PC-3 (cell line): ENCODE results near the gene POLD1. TPM values are rescaled to one million over a fixed set of nuclear protein-coding genes. Genes with fewer than 3 reads are reported as not detected.

Experiments used
- ATAC-seq: fragments of 200-7000 bp; cut with Tn5 transposase; 2 replicates; pipeline ENCODE4 v1.9.1; 2020; ENCODE audit warnings: mild to moderate bottlenecking, moderate library complexity
- BruUV-seq: library from RNA; stranded (reverse); fragments of 400-500 nt; replicated peaks from 2 replicates; lab custom pipeline; 2021; lab: Mats Ljungman, UMichigan
- CTCF ChIA-PET: fragments of 300-600 bp; sonication (Branson Sonifier 250); formaldehyde crosslinking; loops from one replicate; lab custom pipeline; 2022; ENCODE audit warnings: antibody characterized with exemption; lab: Charles Lee
- POLR2A ChIA-PET: fragments of 300-600 bp; sonication (Branson Sonifier 250); formaldehyde crosslinking; loops from one replicate; lab custom pipeline; 2022; ENCODE audit warnings: antibody characterized with exemption; ENCODE audit not compliant: unreplicated experiment; lab: Charles Lee
- DNase-seq: peaks from one replicate; pipeline ENCODE4 v3.0.0-alpha.2; 2015
- H2AFZ ChIP-seq: fragments of 300-600 bp; sonication (generic); 2 replicates; pipeline ENCODE4 v1.6.0; 2016; ENCODE audit warnings: antibody characterized with exemption, low read length
- H3F3A ChIP-seq: fragments of 300-600 bp; sonication (generic); one replicate; pipeline ENCODE4 v1.6.0; 2017; ENCODE audit warnings: antibody characterized with exemption, low read length, control low read depth, mild to moderate bottlenecking; ENCODE audit not compliant: unreplicated experiment
- H3K27ac ChIP-seq: fragments of 300-600 bp; sonication (generic); 2 replicates; pipeline ENCODE4 v1.5.1; 2016; ENCODE audit warnings: mild to moderate bottlenecking, low read length
- H3K27me3 ChIP-seq: fragments of 300-600 bp; sonication (generic); 2 replicates; pipeline ENCODE4 v1.6.1; 2016; ENCODE audit warnings: low read length, mixed read lengths
- H3K36me3 ChIP-seq: fragments of 300-600 bp; sonication (generic); 2 replicates; pipeline ENCODE4 v1.6.1; 2016; ENCODE audit warnings: low read depth, mixed run types, low read length, mixed read lengths
- H3K4me1 ChIP-seq: fragments of 300-600 bp; sonication (generic); 2 replicates; pipeline ENCODE4 v1.5.1; 2016; ENCODE audit warnings: low read length; ENCODE audit not compliant: insufficient read depth
- H3K4me2 ChIP-seq: fragments of 300-600 bp; sonication (generic); 2 replicates; pipeline ENCODE4 v1.6.0; 2016; ENCODE audit warnings: low read length
- H3K4me3 ChIP-seq: fragments of 300-600 bp; sonication (generic); 2 replicates; pipeline ENCODE4 v1.5.1; 2016; ENCODE audit warnings: mild to moderate bottlenecking, low read length, mixed read lengths
- H3K79me2 ChIP-seq: fragments of 300-600 bp; sonication (generic); 2 replicates; pipeline ENCODE4 v1.6.1; 2017; ENCODE audit warnings: low read length, mixed read lengths
- H3K9ac ChIP-seq: fragments of 300-600 bp; sonication (generic); 2 replicates; pipeline ENCODE4 v1.6.0; 2016; ENCODE audit warnings: mild to moderate bottlenecking, low read length
- H3K9me2 ChIP-seq: fragments of 300-600 bp; sonication (generic); replicated peaks from 2 replicates; pipeline ENCODE4 v1.6.1; 2016; ENCODE audit warnings: mixed run types, low read length, mixed read lengths
- H3K9me3 ChIP-seq: fragments of 300-600 bp; sonication (generic); 2 replicates; pipeline ENCODE4 v1.6.1; 2016; ENCODE audit warnings: low read length, mixed read lengths
- H4K20me1 ChIP-seq: fragments of 300-600 bp; sonication (generic); 2 replicates; pipeline ENCODE4 v1.6.1; 2016; ENCODE audit warnings: low read length, mixed read lengths
- EZH2 ChIP-seq: fragments of 300-600 bp; sonication (generic); IDR thresholded peaks from one replicate; pipeline ENCODE4 v1.6.1; 2017; ENCODE audit warnings: antibody characterized with exemption, mild to moderate bottlenecking, low read length; ENCODE audit not compliant: unreplicated experiment
- EZH2phosphoT487 ChIP-seq: fragments of 300-600 bp; sonication (generic); IDR thresholded peaks from 2 replicates; pipeline ENCODE4 v1.6.1; 2018; ENCODE audit warnings: mild to moderate bottlenecking, antibody characterized with exemption, low read length, borderline replicate concordance
- intact Hi-C: fragments of 100-400 bp; cut with micrococcal nuclease; formaldehyde crosslinking; loops from 2 replicates; pipeline ENCODE4 v1.9.0; 2023
- total RNA-seq: library from RNA; depleted of rRNA; stranded (reverse); fragments of >200 nt; gene quantifications from 2 replicates; pipeline ENCODE4 v1.2.3, GENCODE V29; 2014
- TF ChIP-seq, protein P1 (sequence below): fragments of 300-600 bp; sonication (generic); conservative IDR thresholded peaks from 2 replicates; pipeline ENCODE4 v1.5.1; 2017; ENCODE audit warnings: antibody characterized with exemption, low read depth, mild to moderate bottlenecking, low read length

The POLD1 gene
- total RNA-seq, 1 experiment from 2014 or later: 165 TPM

DNA sequence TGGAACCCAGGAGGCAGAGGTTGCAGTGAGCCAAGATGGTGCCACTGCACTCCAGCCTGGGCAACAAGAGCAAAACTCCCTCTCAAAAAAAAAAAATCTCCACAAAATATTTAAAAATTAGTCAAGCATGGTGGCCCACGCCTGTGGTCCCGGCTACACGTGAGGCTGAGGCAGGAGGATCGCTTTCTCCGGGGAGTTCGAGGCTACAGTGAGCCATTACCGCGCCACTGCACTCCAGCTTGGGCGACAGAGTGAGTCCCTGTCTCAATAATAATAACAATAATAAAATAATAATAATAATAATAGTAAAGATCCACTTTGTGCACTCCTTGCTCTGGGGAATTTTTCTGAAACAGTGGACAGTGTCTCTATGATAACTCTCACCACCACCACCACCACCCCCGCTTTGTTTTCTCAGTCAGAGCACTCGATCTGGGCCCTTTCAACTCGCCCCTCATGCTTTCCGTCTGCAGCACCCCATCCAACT is 27.4 kb upstream of the POLD1 start:
- Histone ChIP-seq H3K9ac (no peak overlapping the region), H4K20me1 (no peaks in the 10 kb centered on the region), H3K9me3 (no peaks in the 10 kb centered on the region), H3K9me2 (no peaks in the 10 kb centered on the region), H3K4me3 (peak overlapping the region; percentile 60; the same call in 1 of the 2 replicates), H2AFZ (peak overlapping the region; percentile 79), H3K4me2 (peak overlapping the region; percentile 79), H3F3A (no peaks in the 10 kb centered on the region), H3K79me2 (no peaks in the 10 kb centered on the region), H3K27me3 (no peaks in the 10 kb centered on the region), H3K36me3 (no peaks in the 10 kb centered on the region), H3K27ac (no peak overlapping the region), H3K4me1 (no peaks in the 10 kb centered on the region; the same call in 1 of the 2 replicates)
- ATAC-seq (no peak), DNase-seq (no peak)
- ChIA-PET CTCF (interaction anchor here (0.6 to 1.4 kb wide), 4 partner anchors 28 to 664 kb away, joined by 4 to 8 read pairs (median 4); partner anchors contain the start of gene KCNC3), POLR2A (no interaction called here)
- intact Hi-C loops: loop anchor here (1.0 kb wide), 3 partner anchors 104 to 427 kb away; no protein-coding TSS in a partner anchor
- no TSS peak for BruUV-seq
- TF ChIP-seq EZH2phosphoT487 (no peak), EZH2 (no peak)
- TF ChIP-seq, protein P1, sequence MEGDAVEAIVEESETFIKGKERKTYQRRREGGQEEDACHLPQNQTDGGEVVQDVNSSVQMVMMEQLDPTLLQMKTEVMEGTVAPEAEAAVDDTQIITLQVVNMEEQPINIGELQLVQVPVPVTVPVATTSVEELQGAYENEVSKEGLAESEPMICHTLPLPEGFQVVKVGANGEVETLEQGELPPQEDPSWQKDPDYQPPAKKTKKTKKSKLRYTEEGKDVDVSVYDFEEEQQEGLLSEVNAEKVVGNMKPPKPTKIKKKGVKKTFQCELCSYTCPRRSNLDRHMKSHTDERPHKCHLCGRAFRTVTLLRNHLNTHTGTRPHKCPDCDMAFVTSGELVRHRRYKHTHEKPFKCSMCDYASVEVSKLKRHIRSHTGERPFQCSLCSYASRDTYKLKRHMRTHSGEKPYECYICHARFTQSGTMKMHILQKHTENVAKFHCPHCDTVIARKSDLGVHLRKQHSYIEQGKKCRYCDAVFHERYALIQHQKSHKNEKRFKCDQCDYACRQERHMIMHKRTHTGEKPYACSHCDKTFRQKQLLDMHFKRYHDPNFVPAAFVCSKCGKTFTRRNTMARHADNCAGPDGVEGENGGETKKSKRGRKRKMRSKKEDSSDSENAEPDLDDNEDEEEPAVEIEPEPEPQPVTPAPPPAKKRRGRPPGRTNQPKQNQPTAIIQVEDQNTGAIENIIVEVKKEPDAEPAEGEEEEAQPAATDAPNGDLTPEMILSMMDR: no peak

DNA sequence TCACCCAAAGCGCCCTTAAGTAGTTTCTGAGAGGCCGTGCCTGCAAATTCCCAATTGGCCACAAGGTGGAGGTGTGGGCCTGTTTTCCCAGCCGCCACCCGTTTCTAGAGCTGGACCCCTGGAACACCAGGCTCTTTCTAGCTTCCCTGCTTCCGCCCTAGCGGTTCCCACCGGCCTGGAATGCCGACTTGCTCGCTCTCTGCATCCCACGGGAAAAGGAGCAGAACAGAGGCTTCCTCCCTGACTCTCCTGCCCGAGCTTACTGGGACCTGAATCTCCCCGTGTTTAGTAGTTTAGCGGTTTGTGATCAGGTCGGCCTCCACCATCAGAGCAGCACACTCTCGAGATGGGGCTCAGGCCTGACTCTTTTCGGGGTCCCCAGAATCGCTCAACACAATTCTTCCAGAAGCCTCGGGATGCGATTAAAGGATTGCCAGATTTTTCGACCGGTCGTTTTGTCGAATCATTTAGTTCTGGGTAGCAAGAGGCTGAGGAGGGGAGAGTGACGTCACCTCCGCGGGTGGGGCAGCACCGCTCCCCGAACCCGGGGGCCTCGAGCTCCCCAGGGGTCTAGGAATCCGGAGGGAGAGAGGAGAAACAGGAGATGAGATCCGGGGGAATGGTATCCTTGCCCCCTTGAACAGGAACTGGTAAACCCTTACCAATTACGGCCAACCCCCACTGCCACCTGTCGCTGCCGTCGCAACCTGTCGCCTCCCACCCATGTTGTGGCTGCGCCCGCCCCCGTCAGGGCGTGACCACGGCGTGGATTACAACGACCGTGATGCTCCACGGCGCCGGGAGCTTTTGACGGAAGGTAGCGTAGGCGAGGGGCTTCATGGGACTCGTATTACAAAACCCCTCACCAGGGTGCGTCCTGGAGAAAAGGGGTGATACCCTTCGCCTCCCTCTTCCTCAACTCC is 26.7 kb upstream of the POLD1 start:
- Histone ChIP-seq H3F3A (no peaks in the 10 kb centered on the region), H3K27me3 (no peaks in the 10 kb centered on the region), H3K9ac (no peak overlapping the region), H3K79me2 (no peaks in the 10 kb centered on the region), H3K36me3 (no peaks in the 10 kb centered on the region), H2AFZ (peak overlapping the region; percentile 79), H3K9me2 (no peaks in the 10 kb centered on the region), H4K20me1 (no peaks in the 10 kb centered on the region), H3K4me1 (no peaks in the 10 kb centered on the region; the same call in 1 of the 2 replicates), H3K4me3 (peak overlapping the region; percentile 60), H3K9me3 (no peaks in the 10 kb centered on the region), H3K4me2 (peak overlapping the region; percentile 79), H3K27ac (no peak overlapping the region)
- intact Hi-C loops: loop anchor here (1.0 kb wide), 3 partner anchors 104 to 426 kb away; no protein-coding TSS in a partner anchor
- POLR2A ChIA-PET: no interaction called here
- CTCF ChIA-PET: interaction anchor here (0.6 to 1.4 kb wide), 8 partner anchors 10 to 663 kb away, joined by 3 to 8 read pairs (median 4); partner anchors contain the start of gene KCNC3
- TF ChIP-seq, protein P1: peak; percentile 89
- no peak for TF ChIP-seq EZH2
- no peak for TF ChIP-seq EZH2phosphoT487
- peak; percentile 82 for DNase-seq
- TSS peak; percentile 69 for BruUV-seq
- peak; percentile 84 for ATAC-seq
